Psoas muscle (tissue), 8 donors: ENCODE measurements around the gene CABLES2. TPM values are rescaled to one million over a fixed set of nuclear protein-coding genes. Genes with fewer than 3 reads are reported as not detected.

Source experiments
- ATAC-seq, 4 donors: fragments of 200-7000 bp; cut with Tn5 transposase; one replicate each; pipeline ENCODE4 v1.9.1; 2020; ENCODE audit warnings: moderate library complexity in 3 of 4, mild to moderate bottlenecking in 2 of 4
- DNase-seq, 2 donors: peaks; one replicate each; pipeline ENCODE4 v3.0.0-alpha.2; 2020
- H3K27ac ChIP-seq: fragments of 200-600 bp; one replicate; pipeline ENCODE4 v1.8.0; 2022
- H3K27me3 ChIP-seq, 3 donors: fragments of 200-600 bp in 1 of 3; one replicate each; pipeline versions ENCODE4 v1.6.1 to v1.8.0; 2013 to 2022; ENCODE audit warnings: low read length in 2 of 3, mild to moderate bottlenecking in 2 of 3, moderate library complexity in 1 of 3; ENCODE audit not compliant: insufficient read depth in 3 of 3
- H3K36me3 ChIP-seq, 2 donors: fragments of 200-600 bp in 1 of 2; one replicate each; pipeline versions ENCODE4 v1.6.1 to v1.8.0; 2013 to 2022; ENCODE audit warnings: low read depth in 1 of 2, mild to moderate bottlenecking in 1 of 2, moderate library complexity in 1 of 2; ENCODE audit not compliant: insufficient read depth in 1 of 2
- H3K4me1 ChIP-seq: fragments of 200-600 bp; one replicate; pipeline ENCODE4 v1.8.0; 2022
- H3K4me3 ChIP-seq: fragments of 200-600 bp; one replicate; pipeline ENCODE4 v1.8.0; 2022; ENCODE audit warnings: mild to moderate bottlenecking
- H3K9me3 ChIP-seq: fragments of 200-600 bp; one replicate; pipeline ENCODE4 v1.8.0; 2022
- WGBS, 3 donors: extraction: QIAGEN DNeasy Blood & Tissue Kit; methylation state at CpG; one replicate each; pipeline versions ENCODE4 v1.1.6 to v1.1.7; 2013; 5-methylcytosine and 5-hydroxymethylcytosine counted together
- intact Hi-C, 2 donors: fragments of 100-400 bp; cut with DNase I; formaldehyde crosslinking; loops; one replicate each; pipeline versions ENCODE4 v1.11.0 to v1.14.2; 2022
- polyA plus RNA-seq, 3 donors: library from polyadenylated mRNA; stranded (reverse); fragments of 200-250 nt; gene quantifications; one replicate each; pipeline ENCODE4 v1.2.3, GENCODE V29; 2013
- total RNA-seq, 4 donors: library from RNA; stranded (reverse); fragmentation: NEBNext Ultra II Directional in 2 of 4; extraction: Animal tissue kit (Norgen Biotek cat#: 25700) in 2 of 4; gene quantifications; one replicate each; pipeline versions ENCODE4 v1.2.1 to v1.2.4, GENCODE V29; 2021 to 2023
- TF ChIP-seq, protein P1 (sequence below): fragments of 200-600 bp; IDR thresholded peaks from one replicate; pipeline ENCODE4 v1.8.0; 2022; ENCODE audit warnings: antibody characterized with exemption
- donor health status: healthy with polysubstance abuse.
- donor health status: DM: no; HTN: no; CAD: no; lungs with moderate emphysema.
- donor health status: Bipolar disorder and iron deficiency.
- donor health status: healthy.
- donor health status: DM: yes; HTN: yes; CAD: no.
- donor health status: DM: no; HTN: no; CAD: no.
- donor health status: DM: no; HTN: no; CAD: no.
- donor health status: DM: yes; HTN: yes; CAD: no.

Gene CABLES2
- total and polyA plus RNA-seq, 7 donors = 2.4 to 4.3 (median 3.8) TPM

DNA sequence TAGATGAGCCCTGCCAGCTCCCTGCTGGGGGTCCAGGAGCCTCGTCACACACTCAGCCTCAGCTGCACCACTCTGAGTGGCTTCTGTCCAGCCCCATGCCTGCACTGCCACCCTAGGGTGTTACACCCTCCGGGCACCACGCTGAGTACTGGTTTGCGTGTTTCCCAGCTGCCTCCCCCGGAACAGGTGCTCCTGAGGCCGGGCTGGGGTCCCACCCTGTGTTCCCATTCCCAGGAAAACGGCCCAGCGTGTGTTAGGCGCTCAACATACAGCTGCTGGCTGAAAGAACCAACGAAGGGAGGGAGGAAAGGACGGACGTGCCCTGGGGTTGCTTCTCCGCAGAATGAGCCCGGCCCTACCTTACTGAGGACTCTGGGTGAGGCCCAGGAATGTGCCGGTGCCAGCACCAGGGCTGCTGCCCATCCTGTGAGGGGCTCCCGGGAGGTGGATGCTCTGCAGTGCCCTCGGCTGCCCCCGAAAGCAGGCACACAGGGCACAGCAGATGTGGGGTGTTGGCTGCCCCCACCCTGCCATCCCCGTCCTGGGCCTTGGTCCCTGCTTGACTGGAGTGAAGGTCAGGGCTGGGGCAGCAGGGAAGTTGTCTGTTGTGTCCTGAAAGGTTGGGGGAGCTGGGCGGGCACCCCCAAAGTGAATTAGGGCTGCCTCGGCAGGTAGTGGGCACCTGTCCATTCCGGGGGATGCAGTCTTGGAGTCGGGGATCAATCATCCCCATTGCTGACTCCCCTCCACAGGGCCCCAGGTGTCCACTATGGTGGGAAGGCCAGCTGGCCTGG lies 56.3 kb downstream of the CABLES2 start:
- H3K36me3 ChIP-seq = peaks cover 0 to 38% of the 10 kb centered on the region in 2 donors

DNA sequence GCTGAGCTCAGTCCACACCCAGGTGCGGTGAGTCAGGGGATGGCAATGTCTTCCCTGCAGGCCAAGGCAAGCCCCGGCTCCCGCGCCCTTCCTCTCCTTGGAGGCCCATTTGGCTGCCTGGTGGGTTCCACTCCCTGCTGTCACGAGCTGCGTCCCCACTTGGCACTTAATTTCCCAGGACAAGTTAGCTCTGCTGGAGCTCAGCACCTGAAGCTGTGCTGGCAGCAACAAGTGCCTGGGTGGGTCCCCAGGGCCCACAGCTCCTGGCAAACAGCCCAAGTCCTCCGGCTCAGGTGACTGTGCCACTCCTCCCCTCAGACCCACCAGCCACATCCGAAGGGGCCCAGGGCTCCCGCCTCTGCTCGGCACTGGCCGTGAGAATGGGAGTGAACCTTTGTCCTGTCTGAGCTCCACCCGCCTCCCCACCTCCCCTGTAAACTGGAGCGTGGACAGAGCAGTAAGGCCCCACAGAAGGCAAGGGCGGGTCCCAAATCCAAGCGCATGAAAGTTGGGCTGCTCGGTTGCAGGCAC lies 56.9 kb downstream of the CABLES2 start:
- peaks cover 36% of the 10 kb centered on the region for H3K4me1 ChIP-seq
- 84 to 86% (median 85%) methylated on average over 16 of the region's 16 CpGs for WGBS, 3 donors
- peaks cover 0 to 44% of the 10 kb centered on the region in 2 donors for H3K36me3 ChIP-seq
- no peak overlapping the region for H3K27ac ChIP-seq
- ATAC-seq (no peak), DNase-seq (peak; percentile 9 to 44)
- H3K27me3 ChIP-seq = no peaks in the 10 kb centered on the region
- H3K4me3 ChIP-seq = no peak overlapping the region
- TF ChIP-seq, protein P1, sequence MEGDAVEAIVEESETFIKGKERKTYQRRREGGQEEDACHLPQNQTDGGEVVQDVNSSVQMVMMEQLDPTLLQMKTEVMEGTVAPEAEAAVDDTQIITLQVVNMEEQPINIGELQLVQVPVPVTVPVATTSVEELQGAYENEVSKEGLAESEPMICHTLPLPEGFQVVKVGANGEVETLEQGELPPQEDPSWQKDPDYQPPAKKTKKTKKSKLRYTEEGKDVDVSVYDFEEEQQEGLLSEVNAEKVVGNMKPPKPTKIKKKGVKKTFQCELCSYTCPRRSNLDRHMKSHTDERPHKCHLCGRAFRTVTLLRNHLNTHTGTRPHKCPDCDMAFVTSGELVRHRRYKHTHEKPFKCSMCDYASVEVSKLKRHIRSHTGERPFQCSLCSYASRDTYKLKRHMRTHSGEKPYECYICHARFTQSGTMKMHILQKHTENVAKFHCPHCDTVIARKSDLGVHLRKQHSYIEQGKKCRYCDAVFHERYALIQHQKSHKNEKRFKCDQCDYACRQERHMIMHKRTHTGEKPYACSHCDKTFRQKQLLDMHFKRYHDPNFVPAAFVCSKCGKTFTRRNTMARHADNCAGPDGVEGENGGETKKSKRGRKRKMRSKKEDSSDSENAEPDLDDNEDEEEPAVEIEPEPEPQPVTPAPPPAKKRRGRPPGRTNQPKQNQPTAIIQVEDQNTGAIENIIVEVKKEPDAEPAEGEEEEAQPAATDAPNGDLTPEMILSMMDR = no peak
- no peaks in the 10 kb centered on the region for H3K9me3 ChIP-seq
- intact Hi-C loops = loop anchor here in 1 of 2 donors (5.0 kb wide), 1 partner anchor 48 kb away; the partner anchor contains the start of gene ADRM1

More for the DNA sequence above, 56.3 kb downstream of the CABLES2 start:
- intact Hi-C loops = loop anchor here in 1 of 2 donors (5.0 kb wide), 1 partner anchor 49 kb away; the partner anchor contains the start of gene ADRM1
- DNase-seq (peak in 1 of 2 donors; percentile 12), ATAC-seq (no peak)
- Histone ChIP-seq H3K27me3 (no peaks in the 10 kb centered on the region), H3K27ac (no peak overlapping the region), H3K4me1 (peaks cover 43% of the 10 kb centered on the region), H3K9me3 (no peaks in the 10 kb centered on the region), H3K4me3 (no peak overlapping the region)
- 76 to 84% (median 78%) methylated on average over 23 of the region's 23 CpGs for WGBS, 3 donors
- TF ChIP-seq, protein P1 = no peak

DNA sequence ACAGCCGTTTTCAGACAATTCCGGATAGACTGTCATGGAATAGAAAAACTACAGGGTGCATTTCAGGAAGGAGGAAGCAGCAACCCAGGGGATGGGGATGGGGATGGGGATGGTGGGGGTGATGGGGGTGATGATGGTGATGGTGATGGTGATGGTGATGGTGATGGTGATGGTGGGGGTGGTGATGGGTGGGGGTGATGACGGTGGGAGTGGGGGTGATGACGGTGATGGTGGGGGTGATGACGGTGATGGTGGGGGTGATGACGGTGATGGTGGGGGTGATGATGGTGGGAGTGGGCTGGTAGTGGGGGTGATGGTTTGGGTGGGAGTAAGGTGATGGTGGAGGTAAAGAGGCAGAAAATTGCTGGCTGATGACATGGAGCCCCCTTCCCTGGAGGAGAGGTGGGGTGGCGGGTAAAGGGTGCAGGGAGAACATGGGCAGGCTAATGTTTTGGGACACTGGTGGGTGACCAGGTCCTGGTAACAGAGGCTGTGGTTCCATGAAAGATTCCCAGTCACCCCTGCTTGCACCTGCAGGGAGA lies 57.5 kb downstream of the CABLES2 start:
- no peaks in the 10 kb centered on the region for H3K9me3 ChIP-seq
- H3K27ac ChIP-seq = no peak overlapping the region
- no peak for ATAC-seq
- DNase-seq = no peak
- intact Hi-C loops = loop anchor here in 1 of 2 donors (5.0 kb wide), 1 partner anchor 47 kb away; the partner anchor contains the start of gene ADRM1
- TF ChIP-seq, protein P1 = no peak
- H3K4me1 ChIP-seq = peaks cover 31% of the 10 kb centered on the region
- peaks cover 0 to 50% of the 10 kb centered on the region in 2 donors for H3K36me3 ChIP-seq
- H3K27me3 ChIP-seq = no peaks in the 10 kb centered on the region
- no peak overlapping the region for H3K4me3 ChIP-seq
- WGBS, 3 donors = 78 to 80% (median 80%) methylated on average over 6 to 7 of the region's 7 CpGs

DNA sequence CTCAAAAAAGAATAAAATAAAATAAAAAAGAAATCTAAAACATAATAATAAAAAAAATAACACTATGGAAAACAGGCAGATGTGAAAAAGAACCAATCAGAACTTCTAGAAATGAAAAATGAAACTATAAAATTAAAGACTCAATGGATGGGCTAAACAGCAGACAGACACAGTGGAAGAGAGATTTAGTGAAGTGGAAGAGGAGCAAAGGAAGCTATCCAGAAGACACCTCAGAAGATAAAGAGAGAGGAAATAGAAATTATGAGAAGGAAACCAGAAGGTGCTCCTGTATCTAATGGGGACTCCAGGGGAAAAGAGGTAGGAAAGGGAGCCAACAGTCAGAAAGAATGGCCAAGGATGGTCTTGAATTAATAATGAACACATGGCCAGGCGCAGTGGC lies 58.5 kb downstream of the CABLES2 start:
- Histone ChIP-seq H3K4me1 (peaks cover 28% of the 10 kb centered on the region), H3K27ac (no peak overlapping the region), H3K4me3 (no peak overlapping the region), H3K36me3 (peaks cover 0 to 59% of the 10 kb centered on the region in 2 donors), H3K9me3 (no peaks in the 10 kb centered on the region), H3K27me3 (no peaks in the 10 kb centered on the region)
- intact Hi-C loops = no loop called here
- 57 to 100% (median 100%) methylated on average over 1 of the region's 1 CpG for WGBS, 3 donors
- TF ChIP-seq, protein P1 = no peak
- no peak for ATAC-seq
- no peak for DNase-seq
